ENCODE results near the gene KIF16B. TPM values are rescaled to one million over a fixed set of nuclear protein-coding genes. Genes with fewer than 3 reads are reported as not detected.

Gene KIF16B
- total RNA-seq, 1 experiment from 2014 or later: 7.0 TPM

DNA sequence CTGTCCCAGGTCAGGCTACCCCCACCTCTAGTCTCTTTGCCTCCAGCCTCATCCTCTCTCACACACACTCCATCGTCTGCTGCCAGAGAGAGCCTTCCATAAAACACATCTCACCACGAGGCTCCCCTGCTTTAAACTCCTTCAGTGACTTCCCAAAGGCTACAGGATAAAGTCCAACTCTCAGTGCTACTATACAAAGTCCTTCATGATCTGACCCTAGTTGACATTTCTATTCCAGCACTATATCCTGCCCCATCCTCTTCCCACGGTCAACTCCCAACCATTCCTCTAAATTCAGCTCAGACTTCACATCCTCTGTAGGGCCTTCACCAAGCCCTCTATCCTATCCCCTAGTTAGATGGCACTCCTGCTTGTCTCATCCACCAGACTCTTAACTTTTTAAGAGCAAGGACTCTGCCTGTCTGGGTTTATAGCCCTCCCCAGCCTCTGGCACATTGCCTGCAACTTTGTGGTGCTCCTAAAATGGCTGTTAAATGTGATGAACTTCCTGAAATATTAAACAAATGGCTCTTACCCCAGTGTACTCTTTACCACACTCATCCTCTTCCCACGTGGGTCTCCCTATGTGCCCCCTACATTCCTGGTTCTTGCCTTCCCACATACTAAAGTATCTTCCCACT is 36.1 kb downstream of the KIF16B start:
- Histone ChIP-seq H3K9me3 (ENCODE audit: control insufficient read depth in 1 of 2, insufficient read depth in 1 of 2, low read depth in 1 of 2, low read length in 2 of 2) (no peaks in the 10 kb centered on the region), H3K4me3 (replicated peaks in 1 of 2; ENCODE audit: low read depth in 1 of 2, low read length in 2 of 2) (no peak overlapping the region), H3K27ac (ENCODE audit: low read depth, low read length) (no peak overlapping the region), H3K4me2 (ENCODE audit: low read length) (no peak overlapping the region), H2AFZ (ENCODE audit: low read depth, low read length, poor library complexity, severe bottlenecking) (no peak overlapping the region), H3K79me2 (ENCODE audit: insufficient read depth, low read length) (no peaks in the 10 kb centered on the region), H3K9ac (ENCODE audit: low read length) (no peak overlapping the region), H3K36me3 (ENCODE audit: control insufficient read depth in 1 of 2, insufficient read depth in 2 of 2, low read length in 2 of 2) (no peaks in the 10 kb centered on the region), H3K27me3 (ENCODE audit: insufficient read depth, low read length) (no peaks in the 10 kb centered on the region), H3K4me1 (ENCODE audit: control insufficient read depth in 1 of 2, insufficient read depth in 2 of 2, low read length in 2 of 2) (peaks cover 0 to 10% of the 10 kb centered on the region in 2 experiments; a peak in 2 of 4 replicates), H3K9me2 (ENCODE audit: insufficient read depth) (no peaks in the 10 kb centered on the region), H4K20me1 (ENCODE audit: insufficient read depth) (no peaks in the 10 kb centered on the region)
- DNase-seq (ENCODE audit: low read depth, low spot score) (no peak), ATAC-seq (no peak)
- POLR2A ChIA-PET: no interaction called here
- RAD21 ChIA-PET (ENCODE audit: low non-redundant PET in 1 of 2, low total read pairs in 2 of 2, uncharacterized antibody in 2 of 2, unreplicated experiment in 2 of 2): no interaction called here
- BruUV-seq (replicated peaks): no TSS peak
- CTCF ChIA-PET: no interaction called here
- intact Hi-C loops (cut with micrococcal nuclease): no loop called here
- no peak for TF ChIP-seq FOSL1 (IDR thresholded peaks at IDR 0.05; ENCODE audit: low read depth)

DNA sequence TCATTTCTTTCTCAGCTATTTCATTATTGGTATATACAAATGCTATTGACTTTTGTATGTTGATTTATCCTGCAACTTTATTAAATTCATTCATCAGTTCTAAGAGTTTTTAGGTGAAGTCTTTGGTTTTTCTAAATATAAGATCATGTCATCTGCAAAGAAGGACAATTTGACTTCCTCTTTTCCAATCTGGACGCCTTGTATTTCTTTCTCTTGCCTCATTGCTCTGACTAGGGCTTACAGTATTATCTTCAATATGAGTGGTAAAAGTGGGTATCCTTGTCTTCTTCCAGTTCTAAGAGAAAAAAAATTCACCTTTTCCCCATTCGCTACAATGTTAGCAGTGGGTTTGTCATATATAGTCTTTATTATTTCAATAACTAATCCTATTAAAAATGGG is 38.0 kb downstream of the KIF16B start:
- RAD21 ChIA-PET (ENCODE audit: low non-redundant PET in 1 of 2, low total read pairs in 2 of 2, uncharacterized antibody in 2 of 2, unreplicated experiment in 2 of 2): no interaction called here
- ATAC-seq (no peak), DNase-seq (ENCODE audit: low read depth, low spot score) (no peak)
- Histone ChIP-seq H3K4me2 (ENCODE audit: low read length) (no peak overlapping the region), H3K36me3 (ENCODE audit: control insufficient read depth in 1 of 2, insufficient read depth in 2 of 2, low read length in 2 of 2) (no peaks in the 10 kb centered on the region), H3K9me3 (ENCODE audit: control insufficient read depth in 1 of 2, insufficient read depth in 1 of 2, low read depth in 1 of 2, low read length in 2 of 2) (no peaks in the 10 kb centered on the region), H3K27me3 (ENCODE audit: insufficient read depth, low read length) (no peaks in the 10 kb centered on the region), H3K79me2 (ENCODE audit: insufficient read depth, low read length) (no peaks in the 10 kb centered on the region), H3K9ac (ENCODE audit: low read length) (no peak overlapping the region), H3K9me2 (ENCODE audit: insufficient read depth) (no peaks in the 10 kb centered on the region), H3K4me1 (ENCODE audit: control insufficient read depth in 1 of 2, insufficient read depth in 2 of 2, low read length in 2 of 2) (peaks cover 13 to 26% of the 10 kb centered on the region in 2 experiments), H2AFZ (ENCODE audit: low read depth, low read length, poor library complexity, severe bottlenecking) (no peak overlapping the region), H3K27ac (ENCODE audit: low read depth, low read length) (no peak overlapping the region), H3K4me3 (replicated peaks in 1 of 2; ENCODE audit: low read depth in 1 of 2, low read length in 2 of 2) (no peak overlapping the region), H4K20me1 (ENCODE audit: insufficient read depth) (no peaks in the 10 kb centered on the region)
- BruUV-seq (replicated peaks): no TSS peak
- no peak for TF ChIP-seq CEBPB (IDR thresholded peaks at IDR 0.05; ENCODE audit: low read depth)
- TF ChIP-seq, protein P1, sequence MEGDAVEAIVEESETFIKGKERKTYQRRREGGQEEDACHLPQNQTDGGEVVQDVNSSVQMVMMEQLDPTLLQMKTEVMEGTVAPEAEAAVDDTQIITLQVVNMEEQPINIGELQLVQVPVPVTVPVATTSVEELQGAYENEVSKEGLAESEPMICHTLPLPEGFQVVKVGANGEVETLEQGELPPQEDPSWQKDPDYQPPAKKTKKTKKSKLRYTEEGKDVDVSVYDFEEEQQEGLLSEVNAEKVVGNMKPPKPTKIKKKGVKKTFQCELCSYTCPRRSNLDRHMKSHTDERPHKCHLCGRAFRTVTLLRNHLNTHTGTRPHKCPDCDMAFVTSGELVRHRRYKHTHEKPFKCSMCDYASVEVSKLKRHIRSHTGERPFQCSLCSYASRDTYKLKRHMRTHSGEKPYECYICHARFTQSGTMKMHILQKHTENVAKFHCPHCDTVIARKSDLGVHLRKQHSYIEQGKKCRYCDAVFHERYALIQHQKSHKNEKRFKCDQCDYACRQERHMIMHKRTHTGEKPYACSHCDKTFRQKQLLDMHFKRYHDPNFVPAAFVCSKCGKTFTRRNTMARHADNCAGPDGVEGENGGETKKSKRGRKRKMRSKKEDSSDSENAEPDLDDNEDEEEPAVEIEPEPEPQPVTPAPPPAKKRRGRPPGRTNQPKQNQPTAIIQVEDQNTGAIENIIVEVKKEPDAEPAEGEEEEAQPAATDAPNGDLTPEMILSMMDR (IDR thresholded peaks at IDR 0.05 in 2 of 3, conservative IDR thresholded peaks at IDR 0.05 in 1 of 3; ENCODE audit: borderline replicate concordance in 1 of 3, insufficient read depth in 1 of 3, low read depth in 2 of 3, low read length in 2 of 3): no peak
- no peak for TF ChIP-seq ELF1 (IDR thresholded peaks at IDR 0.05; ENCODE audit: borderline replicate concordance, low read depth)
- no peak for TF ChIP-seq JUND (IDR thresholded peaks at IDR 0.05)
- no peak for TF ChIP-seq ZFX (IDR thresholded peaks at IDR 0.05)
- TF ChIP-seq, protein P2, sequence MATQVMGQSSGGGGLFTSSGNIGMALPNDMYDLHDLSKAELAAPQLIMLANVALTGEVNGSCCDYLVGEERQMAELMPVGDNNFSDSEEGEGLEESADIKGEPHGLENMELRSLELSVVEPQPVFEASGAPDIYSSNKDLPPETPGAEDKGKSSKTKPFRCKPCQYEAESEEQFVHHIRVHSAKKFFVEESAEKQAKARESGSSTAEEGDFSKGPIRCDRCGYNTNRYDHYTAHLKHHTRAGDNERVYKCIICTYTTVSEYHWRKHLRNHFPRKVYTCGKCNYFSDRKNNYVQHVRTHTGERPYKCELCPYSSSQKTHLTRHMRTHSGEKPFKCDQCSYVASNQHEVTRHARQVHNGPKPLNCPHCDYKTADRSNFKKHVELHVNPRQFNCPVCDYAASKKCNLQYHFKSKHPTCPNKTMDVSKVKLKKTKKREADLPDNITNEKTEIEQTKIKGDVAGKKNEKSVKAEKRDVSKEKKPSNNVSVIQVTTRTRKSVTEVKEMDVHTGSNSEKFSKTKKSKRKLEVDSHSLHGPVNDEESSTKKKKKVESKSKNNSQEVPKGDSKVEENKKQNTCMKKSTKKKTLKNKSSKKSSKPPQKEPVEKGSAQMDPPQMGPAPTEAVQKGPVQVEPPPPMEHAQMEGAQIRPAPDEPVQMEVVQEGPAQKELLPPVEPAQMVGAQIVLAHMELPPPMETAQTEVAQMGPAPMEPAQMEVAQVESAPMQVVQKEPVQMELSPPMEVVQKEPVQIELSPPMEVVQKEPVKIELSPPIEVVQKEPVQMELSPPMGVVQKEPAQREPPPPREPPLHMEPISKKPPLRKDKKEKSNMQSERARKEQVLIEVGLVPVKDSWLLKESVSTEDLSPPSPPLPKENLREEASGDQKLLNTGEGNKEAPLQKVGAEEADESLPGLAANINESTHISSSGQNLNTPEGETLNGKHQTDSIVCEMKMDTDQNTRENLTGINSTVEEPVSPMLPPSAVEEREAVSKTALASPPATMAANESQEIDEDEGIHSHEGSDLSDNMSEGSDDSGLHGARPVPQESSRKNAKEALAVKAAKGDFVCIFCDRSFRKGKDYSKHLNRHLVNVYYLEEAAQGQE (IDR thresholded peaks at IDR 0.05; ENCODE audit: low read depth): no peak
- no peak for TF ChIP-seq ZNF274 (IDR thresholded peaks at IDR 0.05; ENCODE audit: low read depth, low read length)
- CTCF ChIA-PET: no interaction called here
- POLR2A ChIA-PET: no interaction called here
- intact Hi-C loops (cut with micrococcal nuclease): no loop called here
